Activated T-helper 1 cell treated with anti-CD3 and anti-CD28 coated beads, Interleukin-12 subunit alpha, Interleukin-12 subunit beta, Interleukin-2, Interleukin-4 antibody, amounts not matched to agents 30 ng/mL and 10 ng/mL and 1 ng/mL, durations not matched to agents 14 hours and 24 hours and 36 hours (primary cell): ENCODE measurements around the gene INTS13. TPM values are rescaled to one million over a fixed set of nuclear protein-coding genes. Genes with fewer than 3 reads are reported as not detected.

Source experiments
- DNase-seq: peaks from one replicate; pipeline ENCODE4 v3.0.0; 2021; ENCODE audit warnings: low spot score
- H3K27ac Mint-ChIP-seq: one replicate; pipeline ENCODE4 v1.8.0; 2021; ENCODE audit warnings: mild to moderate bottlenecking, mixed read lengths
- H3K27me3 Mint-ChIP-seq: one replicate; pipeline ENCODE4 v1.8.0; 2022; ENCODE audit warnings: mild to moderate bottlenecking, moderate library complexity, mixed read lengths; ENCODE audit not compliant: insufficient read depth
- H3K36me3 Mint-ChIP-seq: one replicate; pipeline ENCODE4 v1.8.0; 2021; ENCODE audit warnings: low read depth, mixed read lengths
- H3K4me1 Mint-ChIP-seq: one replicate; pipeline ENCODE4 v1.8.0; 2021; ENCODE audit warnings: low read depth, mixed read lengths
- H3K4me3 Mint-ChIP-seq: one replicate; pipeline ENCODE4 v1.8.0; 2021; ENCODE audit warnings: mild to moderate bottlenecking, moderate library complexity, mixed read lengths
- H3K9me3 Mint-ChIP-seq: one replicate; pipeline ENCODE4 v1.8.0; 2021; ENCODE audit warnings: mixed read lengths
- intact Hi-C: fragments of 100-400 bp; cut with micrococcal nuclease; formaldehyde crosslinking; loops from one replicate; pipeline ENCODE4 v1.15.1; 2024
- total RNA-seq: library from RNA; stranded (reverse); gene quantifications from 2 replicates; pipeline ENCODE4 v1.2.3, GENCODE V29; 2022

The INTS13 gene
- total RNA-seq, 1 donor from 2014 or later = 43.8 TPM

DNA sequence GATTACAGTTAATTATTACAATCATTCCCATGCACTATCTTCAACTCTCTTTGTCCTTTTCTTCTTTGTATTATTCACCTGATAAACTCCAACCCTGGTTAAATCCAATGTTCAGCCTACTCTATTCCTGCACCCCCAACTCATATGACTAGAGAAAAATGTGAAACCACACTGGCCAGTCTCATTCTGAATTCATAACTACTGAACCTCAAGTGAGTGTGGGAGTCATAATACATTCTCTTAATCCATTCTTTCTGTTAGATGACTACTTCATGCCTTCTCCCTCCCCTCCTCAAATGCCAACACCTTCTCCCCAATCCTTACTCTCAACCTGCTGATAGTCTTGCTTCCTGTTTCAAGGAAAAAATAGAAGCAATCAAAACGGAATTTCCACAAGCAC is 82.4 kb downstream of the INTS13 start:
- DNase-seq = no peak
- Mint-ChIP-seq H3K4me3 (no peak overlapping the region), H3K4me1 (no peaks in the 10 kb centered on the region), H3K36me3 (no peaks in the 10 kb centered on the region), H3K9me3 (no peaks in the 10 kb centered on the region), H3K27ac (no peak overlapping the region), H3K27me3 (peaks cover 9% of the 10 kb centered on the region)
- intact Hi-C loops = loop anchor here (1.0 to 10.0 kb wide), 2 partner anchors 12 to 849 kb away; no protein-coding TSS in a partner anchor

Other genes starting within 250 kb of the INTS13 start
- 33.0 and 34.2 TPM in 2 replicates for gene ITPR2, start 104.8 kb downstream of the INTS13 start, total RNA-seq
- 48.3 and 49.9 TPM in 2 replicates for gene FGFR1OP2, start 489 bp upstream of the INTS13 start, total RNA-seq
- gene TM7SF3, start 76.4 kb upstream of the INTS13 start, total RNA-seq = 43.5 and 47.0 TPM in 2 replicates
- 28.9 and 34.1 TPM in 2 replicates for gene MED21, start 84.6 kb upstream of the INTS13 start, total RNA-seq
- gene C12orf71, start 144.6 kb upstream of the INTS13 start, total RNA-seq = not detected in 2 replicates